ENCODE results near the gene IGF1R.
A peak's percentile ranks its signal among the peaks of the same experiment; 100 is the strongest.

Gene IGF1R

GRCh38 chr15:98946301-98947255 lies 298.2 kb downstream of the IGF1R start:
- no peak for DNase-seq (ENCODE audit: low spot score)

DNA sequence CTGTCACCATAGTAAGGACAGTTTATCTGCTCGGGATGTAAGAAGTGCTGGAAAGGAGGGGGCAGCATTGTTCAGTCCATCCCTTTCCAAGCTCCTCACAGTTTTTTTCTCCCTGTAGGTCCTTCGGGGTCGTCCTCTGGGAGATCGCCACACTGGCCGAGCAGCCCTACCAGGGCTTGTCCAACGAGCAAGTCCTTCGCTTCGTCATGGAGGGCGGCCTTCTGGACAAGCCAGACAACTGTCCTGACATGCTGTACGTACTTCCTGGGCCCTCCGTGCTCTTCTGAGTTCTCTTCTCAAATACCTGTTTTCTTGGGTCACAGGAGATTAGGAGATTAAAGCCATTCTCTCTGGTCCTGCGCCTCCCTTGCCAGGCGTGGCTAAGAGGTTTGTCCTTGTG lies 300.1 kb downstream of the IGF1R start:
- no peak for DNase-seq (ENCODE audit: low spot score)

- DNase-seq (ENCODE audit: low spot score) = no peak
Measured at GRCh38 chr15:98948941-98949340, 300.6 kb downstream of the IGF1R start.

GRCh38 chr15:98949624-98950023 lies 301.3 kb downstream of the IGF1R start:
- DNase-seq (ENCODE audit: low spot score) = no peak

GRCh38 chr15:98950248-98950647 lies 301.9 kb downstream of the IGF1R start:
- DNase-seq (ENCODE audit: low spot score) = no peak

DNA sequence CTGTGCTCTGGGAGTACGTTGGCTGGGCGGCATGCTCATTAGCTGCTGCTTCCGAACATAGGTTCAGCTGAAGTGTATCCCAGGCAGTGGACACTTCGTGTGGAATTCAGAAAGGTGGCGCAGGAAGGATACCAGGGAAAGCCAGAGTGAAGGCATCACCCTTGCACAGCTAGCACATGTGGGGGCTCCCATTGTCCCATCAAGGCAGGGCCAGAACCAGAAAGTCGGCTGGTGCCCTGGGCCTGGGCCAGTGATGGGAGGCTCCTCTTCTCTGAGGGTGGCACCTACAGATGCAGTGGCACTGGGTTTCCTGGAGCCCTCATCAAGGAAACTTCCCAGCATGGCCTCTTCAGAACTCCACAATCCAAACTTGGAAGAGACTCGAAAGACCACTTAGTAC lies 302.7 kb downstream of the IGF1R start:
- DNase-seq (ENCODE audit: low spot score) = no peak

- DNase-seq (ENCODE audit: low spot score) = no peak
Measured at GRCh38 chr15:98951493-98952320, 303.4 kb downstream of the IGF1R start.

GRCh38 chr15:98952381-98952803 lies 304.1 kb downstream of the IGF1R start:
- DNase-seq (ENCODE audit: low spot score) = no peak

GRCh38 chr15:98953000-98953787 lies 304.9 kb downstream of the IGF1R start:
- no peak for DNase-seq (ENCODE audit: low spot score)

- no peak for DNase-seq (ENCODE audit: low spot score)
Measured at GRCh38 chr15:98953968-98954367, 305.6 kb downstream of the IGF1R start.

- peak; percentile 86 for DNase-seq (ENCODE audit: low spot score)
Measured at GRCh38 chr15:98954411-98954810, 306.1 kb downstream of the IGF1R start.

- no peak for DNase-seq (ENCODE audit: low spot score)
Measured at GRCh38 chr15:98955331-98955730, 307.0 kb downstream of the IGF1R start.

- no peak for DNase-seq (ENCODE audit: low spot score)
Measured at GRCh38 chr15:98955961-98956723, 307.8 kb downstream of the IGF1R start.

DNA sequence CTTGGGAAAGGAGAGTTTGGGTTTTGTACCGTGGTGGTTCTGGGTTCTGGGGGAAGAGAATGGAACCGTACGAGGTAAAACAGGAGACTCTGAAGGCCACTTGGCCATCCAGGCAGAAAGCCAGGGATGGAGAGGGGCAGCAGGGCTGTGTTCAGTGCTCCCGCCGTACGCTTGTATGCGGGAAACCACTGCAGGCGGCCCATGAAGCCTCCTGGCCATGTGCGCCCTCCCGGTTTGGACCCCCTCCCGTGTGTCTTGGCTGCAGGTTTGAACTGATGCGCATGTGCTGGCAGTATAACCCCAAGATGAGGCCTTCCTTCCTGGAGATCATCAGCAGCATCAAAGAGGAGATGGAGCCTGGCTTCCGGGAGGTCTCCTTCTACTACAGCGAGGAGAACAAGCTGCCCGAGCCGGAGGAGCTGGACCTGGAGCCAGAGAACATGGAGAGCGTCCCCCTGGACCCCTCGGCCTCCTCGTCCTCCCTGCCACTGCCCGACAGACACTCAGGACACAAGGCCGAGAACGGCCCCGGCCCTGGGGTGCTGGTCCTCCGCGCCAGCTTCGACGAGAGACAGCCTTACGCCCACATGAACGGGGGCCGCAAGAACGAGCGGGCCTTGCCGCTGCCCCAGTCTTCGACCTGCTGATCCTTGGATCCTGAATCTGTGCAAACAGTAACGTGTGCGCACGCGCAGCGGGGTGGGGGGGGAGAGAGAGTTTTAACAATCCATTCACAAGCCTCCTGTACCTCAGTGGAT lies 308.6 kb downstream of the IGF1R start:
- no peak for DNase-seq (ENCODE audit: low spot score)

DNA sequence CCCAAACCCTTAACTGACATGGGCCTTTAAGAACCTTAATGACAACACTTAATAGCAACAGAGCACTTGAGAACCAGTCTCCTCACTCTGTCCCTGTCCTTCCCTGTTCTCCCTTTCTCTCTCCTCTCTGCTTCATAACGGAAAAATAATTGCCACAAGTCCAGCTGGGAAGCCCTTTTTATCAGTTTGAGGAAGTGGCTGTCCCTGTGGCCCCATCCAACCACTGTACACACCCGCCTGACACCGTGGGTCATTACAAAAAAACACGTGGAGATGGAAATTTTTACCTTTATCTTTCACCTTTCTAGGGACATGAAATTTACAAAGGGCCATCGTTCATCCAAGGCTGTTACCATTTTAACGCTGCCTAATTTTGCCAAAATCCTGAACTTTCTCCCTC lies 309.3 kb downstream of the IGF1R start:
- no peak for DNase-seq (ENCODE audit: low spot score)

- DNase-seq (ENCODE audit: low spot score) = no peak
Measured at GRCh38 chr15:98958076-98958475, 309.7 kb downstream of the IGF1R start.

- DNase-seq (ENCODE audit: low spot score) = no peak
Measured at GRCh38 chr15:98958918-98959639, 310.7 kb downstream of the IGF1R start.

- DNase-seq (ENCODE audit: low spot score) = no peak
Measured at GRCh38 chr15:98959640-98960007, 311.3 kb downstream of the IGF1R start.

DNA sequence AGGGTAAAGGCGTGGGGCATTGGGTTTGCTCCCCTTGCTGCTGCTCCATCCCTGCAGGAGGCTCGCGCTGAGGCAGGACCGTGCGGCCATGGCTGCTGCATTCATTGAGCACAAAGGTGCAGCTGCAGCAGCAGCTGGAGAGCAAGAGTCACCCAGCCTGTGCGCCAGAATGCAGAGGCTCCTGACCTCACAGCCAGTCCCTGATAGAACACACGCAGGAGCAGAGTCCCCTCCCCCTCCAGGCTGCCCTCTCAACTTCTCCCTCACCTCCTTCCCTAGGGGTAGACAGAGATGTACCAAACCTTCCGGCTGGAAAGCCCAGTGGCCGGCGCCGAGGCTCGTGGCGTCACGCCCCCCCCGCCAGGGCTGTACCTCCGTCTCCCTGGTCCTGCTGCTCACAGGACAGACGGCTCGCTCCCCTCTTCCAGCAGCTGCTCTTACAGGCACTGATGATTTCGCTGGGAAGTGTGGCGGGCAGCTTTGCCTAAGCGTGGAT lies 312.3 kb downstream of the IGF1R start:
- no peak for DNase-seq (ENCODE audit: low spot score)

GRCh38 chr15:98963444-98963843 lies 315.1 kb downstream of the IGF1R start:
- DNase-seq (ENCODE audit: low spot score) = no peak
